Stimulated activated CD8-positive, alpha-beta memory T cell treated with anti-CD3 and anti-CD28 coated beads, Interleukin-4, amount 100 ng/mL, for 24 hours (primary cell): Measurements from ENCODE around the gene STPG3.

ENCODE experiments used
- DNase-seq: peaks from one replicate; pipeline ENCODE4 v3.0.0-alpha.2; 2020; ENCODE audit warnings: low read depth

Gene STPG3

GRCh38 chr9:137280474-137281344 is 29.6 kb downstream of the STPG3 start:
- no peak for DNase-seq

- no peak for DNase-seq
Observed at GRCh38 chr9:137281345-137282116, 30.4 kb downstream of the STPG3 start.

DNA sequence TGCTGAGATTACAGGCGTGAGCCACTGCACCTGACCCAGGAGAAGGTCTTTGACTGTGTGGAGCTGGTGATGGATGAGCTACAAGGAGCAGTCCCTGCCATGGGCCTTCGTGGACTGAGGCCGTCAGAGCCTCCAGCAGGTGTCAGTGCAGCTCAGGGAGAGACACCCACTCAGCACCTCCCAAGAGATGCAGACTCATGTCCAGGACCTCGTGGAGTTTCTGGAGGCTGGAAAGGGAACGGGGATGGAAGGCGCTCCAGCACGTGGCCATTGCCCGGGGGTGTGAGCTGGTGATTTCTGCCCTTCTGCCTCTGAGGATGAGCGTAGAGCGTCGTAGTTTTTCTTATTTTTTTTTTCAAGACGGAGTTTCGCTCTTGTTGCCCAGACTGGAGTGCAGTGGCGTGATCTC is 35.9 kb downstream of the STPG3 start:
- DNase-seq, result no peak

DNA sequence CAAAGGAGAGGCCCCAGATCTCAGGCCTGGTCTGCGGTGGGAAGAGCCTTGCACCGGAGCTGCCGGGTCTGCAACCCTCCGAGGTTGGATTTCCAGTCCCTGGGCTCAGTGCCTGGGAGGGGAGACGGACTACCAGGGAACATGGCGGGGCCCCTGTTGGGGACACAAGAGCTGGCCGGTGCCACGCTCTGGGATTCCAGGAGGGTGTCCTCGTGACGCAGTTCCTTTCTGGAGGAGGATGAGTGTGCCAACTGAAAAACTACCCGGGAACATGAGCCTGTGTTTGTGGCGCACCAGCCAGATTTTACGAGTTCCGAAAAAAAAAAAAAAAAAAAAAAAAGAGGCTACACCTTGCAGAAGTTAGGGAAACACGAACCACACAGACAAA is 42.0 kb downstream of the STPG3 start:
- DNase-seq, result no peak

- DNase-seq, result no peak
Observed at GRCh38 chr9:137293482-137294090, 42.5 kb downstream of the STPG3 start.

GRCh38 chr9:137294091-137294680 is 43.1 kb downstream of the STPG3 start:
- no peak for DNase-seq

DNA sequence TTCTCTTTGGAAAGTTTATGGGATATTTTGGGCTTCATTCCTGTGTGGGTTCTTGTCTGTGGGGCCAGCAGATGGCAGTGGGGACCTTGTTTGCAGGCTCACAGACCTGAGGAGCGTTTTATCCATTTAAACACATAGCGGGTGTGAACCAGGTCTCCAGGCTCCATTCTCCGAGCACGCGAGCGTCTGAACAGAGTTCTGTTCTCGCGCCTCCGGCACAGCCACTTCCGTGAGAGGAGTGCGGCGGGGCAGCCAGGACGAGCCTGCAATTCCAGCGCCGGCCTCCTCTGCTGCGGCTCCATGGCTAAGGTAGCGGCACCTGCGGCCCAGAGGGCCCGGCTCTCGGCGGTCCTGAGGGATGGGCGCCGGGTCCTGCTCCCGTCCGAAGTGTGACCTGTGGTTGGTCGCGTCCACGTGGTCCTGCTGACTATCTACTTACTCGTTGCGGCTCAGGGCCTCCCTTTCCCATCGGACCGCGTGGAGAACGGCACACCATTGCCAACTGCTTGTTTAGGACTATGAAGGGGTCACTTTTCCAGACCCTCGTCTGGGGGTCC is 43.7 kb downstream of the STPG3 start:
- DNase-seq, result no peak

DNA sequence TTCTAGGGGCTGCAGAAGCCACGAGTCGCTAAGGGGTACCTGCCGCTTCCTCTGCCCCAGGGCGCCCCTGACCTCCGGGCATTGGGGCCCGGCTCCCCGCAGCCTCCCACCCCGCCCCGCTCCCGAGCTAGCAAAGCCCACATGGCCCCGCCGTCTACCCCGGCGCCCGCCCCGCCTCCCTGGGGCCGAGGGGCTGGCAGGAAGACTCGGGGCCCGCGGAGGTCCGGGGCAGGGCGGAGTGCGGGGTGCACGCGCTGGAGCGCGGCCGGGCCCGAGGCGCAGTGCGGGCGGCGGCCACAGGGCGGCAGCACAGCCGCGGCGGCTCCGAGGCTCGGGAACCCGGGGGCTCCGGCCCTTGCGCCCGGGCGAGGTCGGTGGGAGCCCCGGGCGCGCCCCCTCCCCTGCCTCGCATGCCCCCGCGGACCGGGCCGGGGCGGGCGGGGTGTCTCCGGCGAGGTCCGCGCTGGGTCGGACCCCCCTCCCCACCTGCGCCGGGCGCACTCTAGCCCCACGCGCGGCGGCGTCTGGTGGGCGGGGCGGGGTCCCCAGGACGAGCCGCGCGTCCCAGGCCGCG is 44.2 kb downstream of the STPG3 start:
- DNase-seq, result peak; percentile 31

DNA sequence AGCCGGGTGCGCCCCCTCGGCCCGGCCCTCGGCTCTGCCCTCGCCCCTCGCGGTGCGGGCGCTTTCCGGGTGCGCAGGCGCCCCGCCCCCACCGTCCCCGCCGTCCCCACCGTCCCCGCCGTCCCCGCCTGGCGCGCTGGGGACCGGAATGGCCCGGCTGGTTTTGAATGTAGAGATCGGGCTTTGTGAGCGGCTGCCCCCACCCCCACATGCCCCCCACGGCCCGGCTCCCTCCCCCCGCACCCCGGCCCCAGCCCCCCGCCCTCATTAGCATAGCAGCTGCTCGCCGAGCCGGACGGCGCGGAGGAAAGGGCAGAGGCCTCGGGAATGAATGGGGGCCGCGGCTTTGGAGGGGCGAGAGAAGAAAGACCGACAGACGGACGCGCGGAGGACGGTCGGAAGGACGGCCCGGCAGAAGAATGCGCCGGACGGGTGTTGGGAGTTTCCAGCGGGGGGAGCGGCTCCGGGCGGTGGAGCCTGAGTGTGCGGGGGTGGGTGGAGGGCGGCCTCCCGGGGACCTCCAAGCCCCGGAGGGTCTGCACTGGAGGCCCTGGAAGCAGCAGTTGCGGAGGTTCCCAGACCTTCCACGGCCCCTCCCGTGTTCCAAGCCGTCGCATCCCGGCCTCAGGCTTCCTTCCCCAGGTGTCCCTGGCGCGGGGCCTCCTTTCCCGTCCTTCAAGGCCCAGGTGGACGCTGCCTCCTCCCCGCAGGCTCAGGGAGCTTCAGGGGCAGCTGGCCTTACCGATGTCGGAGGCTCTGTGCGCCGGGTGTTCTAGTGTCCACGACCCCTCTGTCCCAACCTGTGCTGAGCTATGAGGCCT is 45.0 kb downstream of the STPG3 start:
- DNase-seq, result no peak

DNA sequence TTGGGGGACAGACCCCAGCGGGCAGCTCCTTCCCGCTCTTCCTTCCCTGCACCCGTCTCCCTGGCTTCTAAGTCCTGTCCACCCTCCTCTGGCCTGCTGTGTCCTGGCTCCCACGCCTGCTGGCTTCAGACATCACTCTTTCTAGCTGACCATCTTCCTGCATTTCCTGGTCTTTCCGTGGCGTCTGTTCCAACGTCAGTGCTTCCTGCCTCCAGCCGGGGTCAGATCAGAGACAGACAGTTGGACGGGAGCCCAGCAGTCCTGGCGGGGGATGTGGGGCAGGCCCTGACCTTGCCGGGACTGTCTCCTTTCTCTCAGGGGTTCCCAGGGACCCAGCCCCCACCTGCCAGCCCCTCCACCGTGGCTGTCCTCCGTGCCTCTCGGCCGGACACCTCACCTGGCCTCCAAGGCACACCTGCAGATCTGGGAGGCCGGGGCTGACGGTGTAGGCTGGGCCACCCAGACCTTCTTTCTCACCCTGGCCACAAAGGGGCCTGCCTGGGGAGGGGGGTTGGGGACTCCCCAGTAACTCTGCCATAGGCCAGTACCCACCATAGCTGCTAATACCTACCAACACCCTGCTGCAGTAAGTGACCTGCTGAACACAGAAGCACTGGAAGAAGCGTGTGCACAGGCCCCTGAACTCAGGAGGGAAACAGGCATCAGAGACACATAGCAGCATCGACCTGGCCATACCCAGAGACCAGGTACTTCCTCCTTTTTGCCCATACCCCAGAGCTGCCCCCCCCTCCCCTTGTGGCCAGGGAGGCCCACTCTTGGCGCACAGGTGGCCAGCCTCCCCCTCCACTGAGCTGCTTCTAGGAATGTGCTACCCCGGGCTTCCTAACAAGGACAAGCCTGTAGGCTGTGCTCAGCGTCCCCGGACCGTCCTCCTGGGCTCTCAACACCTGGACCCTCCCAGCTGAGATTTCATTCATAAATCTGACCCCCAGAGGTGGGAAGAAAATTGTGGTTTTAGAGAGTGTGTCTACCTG is 45.9 kb downstream of the STPG3 start:
- no peak for DNase-seq

DNA sequence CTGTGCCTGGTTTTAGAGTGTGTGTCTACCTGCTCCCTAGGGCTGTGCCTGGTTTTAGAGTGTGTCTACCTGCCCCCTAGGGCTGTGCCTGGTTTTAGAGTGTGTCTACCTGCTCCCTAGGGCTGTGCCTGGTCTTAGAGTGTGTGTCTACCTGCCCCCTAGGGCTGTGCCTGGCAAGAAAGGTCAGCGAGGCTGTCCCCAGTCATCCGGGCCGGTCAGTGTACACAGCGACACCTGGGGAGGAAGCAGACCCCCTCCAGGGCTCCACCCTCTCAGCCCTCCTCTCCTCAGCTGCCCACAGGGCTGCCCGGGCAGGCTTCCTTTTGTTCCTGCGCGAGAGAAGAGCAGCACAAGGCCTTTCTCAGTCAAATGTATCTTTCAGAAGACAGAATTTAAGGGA is 46.9 kb downstream of the STPG3 start:
- DNase-seq, result no peak

DNA sequence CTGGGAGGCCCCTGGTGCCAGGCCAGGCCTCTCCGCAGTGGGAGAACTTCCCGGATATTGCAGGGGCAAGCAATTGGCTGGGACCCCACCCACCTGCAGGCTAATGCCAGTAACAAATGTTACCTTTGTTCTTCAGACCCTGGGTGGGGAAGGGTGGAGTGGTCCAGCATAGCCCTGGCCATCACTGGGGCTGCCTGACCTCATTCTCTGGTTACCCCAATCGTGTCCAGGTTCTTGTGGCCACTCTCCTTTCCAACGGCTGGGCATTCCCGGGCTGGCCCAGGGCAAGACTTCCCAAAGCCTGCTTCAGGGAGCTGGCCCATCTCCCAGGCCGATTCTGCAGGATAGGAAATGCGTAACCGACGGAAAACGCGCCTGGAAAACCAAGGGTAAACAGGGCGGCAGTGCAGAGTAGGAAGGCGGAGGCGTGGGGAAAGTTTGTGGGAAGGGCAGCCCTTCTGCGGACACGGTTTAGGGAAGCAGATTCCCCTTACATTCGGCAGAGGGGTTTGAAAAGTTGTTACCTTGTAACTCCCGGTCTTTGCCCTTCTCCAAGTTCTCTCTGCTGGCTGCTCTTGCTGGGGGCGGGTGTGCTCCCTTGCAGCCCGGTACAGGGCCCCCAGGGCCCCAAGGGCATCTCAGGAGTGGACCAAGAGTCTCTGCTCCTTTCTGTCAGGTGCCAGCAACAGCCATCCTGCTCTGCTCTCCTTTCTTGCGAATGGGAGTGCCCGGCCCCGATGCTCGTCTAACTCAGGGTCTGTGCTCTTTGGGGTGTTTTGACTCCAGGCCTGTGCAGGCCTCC is 47.5 kb downstream of the STPG3 start:
- no peak for DNase-seq

- no peak for DNase-seq
Observed at GRCh38 chr9:137299203-137299565, 48.1 kb downstream of the STPG3 start.

DNA sequence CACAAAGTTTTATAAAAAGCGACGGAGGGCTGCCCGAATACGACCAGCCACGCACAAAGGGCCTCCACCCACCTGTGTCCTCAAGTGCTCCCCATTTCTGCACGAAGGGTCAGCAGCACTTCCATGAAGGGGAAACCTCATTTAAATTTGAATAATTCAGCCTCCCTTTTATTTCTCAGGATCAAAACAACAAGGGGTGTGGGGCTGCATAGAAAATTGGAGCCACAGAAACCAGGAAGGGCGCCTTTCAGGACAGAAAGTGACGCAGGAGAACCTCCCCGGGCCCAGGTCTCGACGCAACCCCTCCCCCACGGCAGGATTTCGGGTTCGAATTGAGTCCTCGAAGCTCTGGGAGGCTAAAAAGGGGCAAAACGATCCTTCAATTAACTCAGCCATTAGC is 48.9 kb downstream of the STPG3 start:
- no peak for DNase-seq

- no peak for DNase-seq
Observed at GRCh38 chr9:137300567-137301080, 49.5 kb downstream of the STPG3 start.

DNA sequence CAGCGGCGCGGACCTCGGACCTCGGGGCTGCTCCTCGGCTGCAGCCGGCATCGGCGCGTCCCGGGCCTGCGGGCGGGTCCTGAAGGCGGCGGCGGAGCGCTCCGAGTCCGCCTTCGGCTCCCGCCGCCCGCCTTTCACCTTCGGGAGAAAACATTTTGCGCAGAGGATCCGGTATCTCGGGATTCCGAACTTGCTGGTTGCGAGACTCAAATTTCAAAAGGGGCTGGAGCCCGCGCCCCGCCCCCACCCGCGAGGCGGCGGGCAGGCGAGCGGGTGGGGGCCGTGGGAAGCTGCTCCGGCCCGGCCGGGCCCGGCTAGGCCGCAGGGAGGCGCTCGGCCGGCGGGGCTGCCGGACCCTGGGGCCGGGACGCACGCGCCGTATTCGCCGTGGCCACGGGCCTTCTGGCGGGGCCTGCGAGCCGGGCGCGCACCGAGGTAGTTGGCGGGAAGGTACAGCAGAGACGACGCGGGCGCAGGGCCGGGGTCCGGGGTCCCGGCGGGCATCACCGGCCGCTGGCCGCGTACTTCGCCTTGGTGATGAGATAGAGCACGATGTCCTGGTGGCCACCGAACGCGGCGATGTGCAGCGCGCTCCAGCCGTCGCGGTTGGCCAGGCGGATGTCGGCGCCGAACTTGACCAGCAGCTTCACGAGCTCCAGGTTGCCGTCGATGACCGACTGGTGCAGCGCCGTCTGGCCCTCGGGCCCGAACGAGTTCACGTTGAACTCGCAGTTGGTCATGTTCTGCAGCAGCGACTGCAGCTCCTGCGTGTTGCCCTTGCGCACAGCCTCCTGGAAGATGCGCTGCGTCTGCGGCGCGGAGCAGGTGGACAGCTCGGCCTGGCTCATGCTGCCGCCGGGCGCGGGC is 50.2 kb downstream of the STPG3 start:
- no peak for DNase-seq

DNA sequence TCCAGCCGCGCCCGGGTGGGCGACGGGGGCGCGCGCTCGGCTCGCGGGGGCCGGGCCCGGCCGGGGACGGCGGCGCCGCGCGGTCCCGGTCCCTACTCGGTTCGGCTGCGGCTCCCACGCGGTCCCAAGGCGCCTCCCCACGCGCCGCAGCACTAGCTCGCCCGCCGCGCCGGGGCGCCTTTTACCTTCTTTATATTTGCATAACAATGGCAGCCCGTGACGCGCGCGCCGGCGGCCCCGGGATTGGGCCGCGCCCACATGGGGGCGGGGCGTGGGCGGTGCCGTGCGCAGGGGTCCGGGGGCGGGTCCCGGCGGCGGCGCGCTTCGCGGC is 51.0 kb downstream of the STPG3 start, which contains the start of gene NRARP:
Gene NRARP, minus strand, starts transcription at position 154 of the 331 bp plus-strand sequence. CDS start 343 bp downstream, outside the sequence.
- peak; percentile 85 for DNase-seq
